ENCODE data around the gene MED17. TPM values are rescaled to one million over a fixed set of nuclear protein-coding genes. Genes with fewer than 3 reads are reported as not detected.

The MED17 gene
- total RNA-seq, 1 donor from 2014 or later, result 40.0 TPM

DNA sequence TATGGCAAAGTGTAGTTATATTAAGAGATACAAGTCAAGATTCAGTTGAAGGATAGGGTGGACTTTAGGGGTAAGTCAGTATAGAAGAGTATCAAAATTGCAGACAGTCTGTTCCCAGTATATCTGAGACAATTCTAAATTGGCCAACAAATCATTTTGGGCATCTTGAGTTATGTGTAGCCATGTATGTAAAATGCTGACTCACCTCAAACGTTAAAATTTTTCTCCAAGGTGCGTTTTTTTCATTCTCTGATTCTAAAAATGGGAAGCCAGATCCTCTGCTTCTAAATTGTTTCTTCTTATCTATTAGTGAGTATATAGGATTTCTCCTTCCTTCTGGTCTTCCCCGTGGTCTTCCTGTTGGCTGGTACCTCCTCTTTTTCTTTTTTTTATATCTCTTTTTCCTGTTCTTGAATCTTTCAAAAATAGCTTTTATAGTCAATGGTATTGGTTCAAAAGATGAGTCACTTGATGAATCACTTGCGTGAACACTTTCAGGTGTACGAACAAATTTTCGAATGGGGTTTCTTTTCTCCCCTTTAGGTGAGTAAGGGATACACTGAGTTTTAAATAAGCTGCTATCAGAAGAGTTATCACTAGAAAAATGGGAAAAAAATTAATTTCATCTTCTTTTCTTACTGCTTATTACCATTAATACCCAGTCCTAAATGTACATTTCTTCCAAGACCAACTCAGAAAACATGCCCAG is 46.0 kb upstream of the MED17 start:
- Histone ChIP-seq H3K4me3 (ENCODE audit: insufficient read depth, low read depth, low read length) (peak overlapping the region; percentile 95), H3K4me1 (ENCODE audit: insufficient read depth, low read length) (peaks cover 12% of the 10 kb centered on the region), H3K9ac (ENCODE audit: low read length) (peak overlapping the region; percentile 99), H3K27ac (ENCODE audit: low read depth, low read length) (peak overlapping the region; percentile 34), H3K27me3 (ENCODE audit: insufficient read depth, low read length) (no peaks in the 10 kb centered on the region), H3K9me3 (ENCODE audit: insufficient read depth, low read depth, low read length) (no peaks in the 10 kb centered on the region), H3K36me3 (ENCODE audit: insufficient read depth, low read length) (peaks cover 57% of the 10 kb centered on the region), H2AFZ (ENCODE audit: low read depth, low read length) (no peak overlapping the region), H3K79me2 (ENCODE audit: insufficient read depth, low read length) (peaks cover 93% of the 10 kb centered on the region), H4K20me1 (ENCODE audit: insufficient read depth, low read length) (peaks cover 71% of the 10 kb centered on the region), H3K4me2 (ENCODE audit: low read length) (peak overlapping the region; percentile 86)
- Mint-ChIP-seq H3K36me3 (ENCODE audit: low read depth, unreplicated experiment) (peaks cover 35% of the 10 kb centered on the region), H3K9me3 (ENCODE audit: unreplicated experiment) (no peaks in the 10 kb centered on the region), H3K27ac (ENCODE audit: unreplicated experiment) (peak overlapping the region; percentile 80), H3K4me3 (ENCODE audit: unreplicated experiment) (peak overlapping the region; percentile 100), H3K4me1 (ENCODE audit: low read depth, unreplicated experiment) (peaks cover 45% of the 10 kb centered on the region), H3K27me3 (ENCODE audit: low read depth, unreplicated experiment) (no peaks in the 10 kb centered on the region)
- TF ChIP-seq, protein P1, sequence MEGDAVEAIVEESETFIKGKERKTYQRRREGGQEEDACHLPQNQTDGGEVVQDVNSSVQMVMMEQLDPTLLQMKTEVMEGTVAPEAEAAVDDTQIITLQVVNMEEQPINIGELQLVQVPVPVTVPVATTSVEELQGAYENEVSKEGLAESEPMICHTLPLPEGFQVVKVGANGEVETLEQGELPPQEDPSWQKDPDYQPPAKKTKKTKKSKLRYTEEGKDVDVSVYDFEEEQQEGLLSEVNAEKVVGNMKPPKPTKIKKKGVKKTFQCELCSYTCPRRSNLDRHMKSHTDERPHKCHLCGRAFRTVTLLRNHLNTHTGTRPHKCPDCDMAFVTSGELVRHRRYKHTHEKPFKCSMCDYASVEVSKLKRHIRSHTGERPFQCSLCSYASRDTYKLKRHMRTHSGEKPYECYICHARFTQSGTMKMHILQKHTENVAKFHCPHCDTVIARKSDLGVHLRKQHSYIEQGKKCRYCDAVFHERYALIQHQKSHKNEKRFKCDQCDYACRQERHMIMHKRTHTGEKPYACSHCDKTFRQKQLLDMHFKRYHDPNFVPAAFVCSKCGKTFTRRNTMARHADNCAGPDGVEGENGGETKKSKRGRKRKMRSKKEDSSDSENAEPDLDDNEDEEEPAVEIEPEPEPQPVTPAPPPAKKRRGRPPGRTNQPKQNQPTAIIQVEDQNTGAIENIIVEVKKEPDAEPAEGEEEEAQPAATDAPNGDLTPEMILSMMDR (IDR thresholded peaks at IDR 0.05; ENCODE audit: insufficient read depth, low read depth, low read length), result no peak
- TF ChIP-seq EZH2 (IDR thresholded peaks at IDR 0.05; ENCODE audit: insufficient read depth, low read length), result no peak
- DNase-seq (ENCODE audit: low read depth) (peak; percentile 18), FAIRE-seq (no peak)

DNA sequence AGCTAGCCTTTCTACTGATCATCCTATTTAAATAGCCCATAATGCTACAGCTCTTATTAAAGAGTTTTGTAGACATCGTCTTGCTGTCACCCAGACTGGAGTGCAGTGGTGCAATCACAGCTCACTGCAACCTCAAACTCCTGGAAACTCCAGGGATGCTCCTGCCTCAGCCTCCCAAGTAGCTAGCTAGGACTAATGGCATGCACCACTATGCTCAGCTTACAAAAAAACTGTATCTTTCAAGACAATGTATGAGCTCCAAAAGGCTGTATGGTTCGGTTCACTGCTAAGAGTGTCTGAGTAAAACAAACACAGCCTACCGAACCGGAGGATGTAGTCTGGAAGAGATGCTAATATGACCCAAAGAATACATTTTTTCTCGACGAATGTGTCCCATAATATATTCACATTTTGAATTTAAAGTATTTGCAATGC is 45.4 kb upstream of the MED17 start:
- H2AFZ ChIP-seq (ENCODE audit: low read depth, low read length), result no peak overlapping the region
- Mint-ChIP-seq H3K27ac (ENCODE audit: unreplicated experiment) (peak overlapping the region; percentile 98), H3K4me1 (ENCODE audit: low read depth, unreplicated experiment) (peaks cover 41% of the 10 kb centered on the region), H3K27me3 (ENCODE audit: low read depth, unreplicated experiment) (no peaks in the 10 kb centered on the region), H3K9me3 (ENCODE audit: unreplicated experiment) (no peaks in the 10 kb centered on the region), H3K4me3 (ENCODE audit: unreplicated experiment) (peak overlapping the region; percentile 100), H3K36me3 (ENCODE audit: low read depth, unreplicated experiment) (peaks cover 35% of the 10 kb centered on the region)
- H3K4me1 ChIP-seq (ENCODE audit: insufficient read depth, low read length), result peaks cover 12% of the 10 kb centered on the region
- peak overlapping the region; percentile 95 for H3K4me3 ChIP-seq (ENCODE audit: insufficient read depth, low read depth, low read length)
- peaks cover 65% of the 10 kb centered on the region for H4K20me1 ChIP-seq (ENCODE audit: insufficient read depth, low read length)
- DNase-seq (ENCODE audit: low read depth), result peak; percentile 8
- H3K27me3 ChIP-seq (ENCODE audit: insufficient read depth, low read length), result no peaks in the 10 kb centered on the region
- peak overlapping the region; percentile 99 for H3K9ac ChIP-seq (ENCODE audit: low read length)
- peak overlapping the region; percentile 86 for H3K4me2 ChIP-seq (ENCODE audit: low read length)
- peak overlapping the region; percentile 34 for H3K27ac ChIP-seq (ENCODE audit: low read depth, low read length)
- peaks cover 51% of the 10 kb centered on the region for H3K36me3 ChIP-seq (ENCODE audit: insufficient read depth, low read length)
- FAIRE-seq, result no peak
- no peaks in the 10 kb centered on the region for H3K9me3 ChIP-seq (ENCODE audit: insufficient read depth, low read depth, low read length)
- peaks cover 89% of the 10 kb centered on the region for H3K79me2 ChIP-seq (ENCODE audit: insufficient read depth, low read length)
- TF ChIP-seq, protein P1 (IDR thresholded peaks at IDR 0.05; ENCODE audit: insufficient read depth, low read depth, low read length), result no peak
- no peak for TF ChIP-seq EZH2 (IDR thresholded peaks at IDR 0.05; ENCODE audit: insufficient read depth, low read length)

Data from astrocyte (in vitro differentiated cells and primary cell).